Sigmoid colon (tissue), 4 donors: ENCODE measurements around the gene CHD8.

ENCODE experiments used
- CTCF ChIP-seq, 4 experiments: fragments of 450-650 bp in 3 of 4; fragments of 200-600 bp in 1 of 4; IDR thresholded peaks; one replicate each; pipeline ENCODE4 v1.5.1; 2016 to 2019; ENCODE audit warnings: antibody characterized with exemption in 4 of 4, mild to moderate bottlenecking in 3 of 4, moderate library complexity in 2 of 4
- EP300 ChIP-seq, 4 donors: sonication (generic); formaldehyde crosslinking; IDR thresholded peaks; one replicate each; pipeline ENCODE4 v1.6.1; 2017; ENCODE audit warnings: antibody characterized with exemption in 4 of 4
- POLR2A ChIP-seq, 2 donors: fragments of 450-650 bp; IDR thresholded peaks; one replicate each; pipeline ENCODE4 v1.6.1; 2016; ENCODE audit warnings: antibody characterized with exemption in 2 of 2, mild to moderate bottlenecking in 2 of 2, moderate library complexity in 2 of 2

GRCh38 chr14:21440859-21441258 lies 15.1 kb downstream of the CHD8 start:
- no peak for TF ChIP-seq CTCF (IDR thresholded peaks at IDR 0.05)
- no peak for TF ChIP-seq POLR2A (IDR thresholded peaks at IDR 0.05)
- TF ChIP-seq EP300 (IDR thresholded peaks at IDR 0.05), result no peak
